H1 (cell line): Measurements from ENCODE around the gene VMP1. TPM values are rescaled to one million over a fixed set of nuclear protein-coding genes. Genes with fewer than 3 reads are reported as not detected.

Experiments
- CTCF ChIA-PET: fragments of 300-600 bp; sonication (Branson Sonifier 250); formaldehyde crosslinking; loops from one replicate; lab custom pipeline; 2021; ENCODE audit not compliant: partially characterized antibody; lab: Charles Lee
- POLR2A ChIA-PET: fragments of 300-600 bp; sonication (Branson Sonifier 250); formaldehyde crosslinking; loops from one replicate; lab custom pipeline; 2021; ENCODE audit warnings: inconsistent platforms; ENCODE audit not compliant: partially characterized antibody; lab: Charles Lee
- DNase-seq, 2 experiments: peaks; one replicate each; pipeline versions ENCODE4 v3.0.0 to v3.0.0-alpha.2; 2010 to 2022; ENCODE audit warnings: low spot score in 2 of 2, low read depth in 1 of 2, mixed read lengths in 1 of 2
- FAIRE-seq: peaks from 2 replicates; lab custom pipeline; 2011; peaks lifted over from hg19 to GRCh38; lab: Jason Lieb, UNC
- H2AFZ ChIP-seq: 2 replicates; pipeline ENCODE4 v1.8.1; 2012; ENCODE audit warnings: low read length, inconsistent platforms
- H2AK5ac ChIP-seq: 2 replicates; pipeline ENCODE4 v1.6.1; 2013; ENCODE audit warnings: low read depth, low read length
- H2BK120ac ChIP-seq: replicated peaks from 2 replicates; pipeline ENCODE3; 2013; ENCODE audit warnings: low read depth, low read length, inconsistent platforms
- H2BK12ac ChIP-seq: 2 replicates; pipeline ENCODE4 v1.6.1; 2013; ENCODE audit warnings: low read depth, low read length
- H2BK15ac ChIP-seq: 2 replicates; pipeline ENCODE4 v1.6.1; 2013; ENCODE audit warnings: low read length
- H2BK20ac ChIP-seq: 2 replicates; pipeline ENCODE4 v1.6.1; 2013; ENCODE audit warnings: low read length
- H2BK5ac ChIP-seq: 2 replicates; pipeline ENCODE4 v1.6.1; 2013; ENCODE audit warnings: low read depth, low read length
- H3K14ac ChIP-seq: 2 replicates; pipeline ENCODE4 v1.6.1; 2013; ENCODE audit warnings: inconsistent platforms; ENCODE audit not compliant: insufficient read length
- H3K18ac ChIP-seq: 2 replicates; pipeline ENCODE4 v1.6.1; 2013; ENCODE audit warnings: low read length; ENCODE audit errors: extremely low read depth
- H3K23ac ChIP-seq: 2 replicates; pipeline ENCODE4 v1.6.1; 2013; ENCODE audit warnings: inconsistent platforms; ENCODE audit not compliant: insufficient read length
- H3K23me2 ChIP-seq: 2 replicates; pipeline ENCODE4 v1.6.1; 2013; ENCODE audit warnings: low read depth, low read length
- H3K27ac ChIP-seq: 2 replicates; pipeline ENCODE4 v1.6.1; 2011; ENCODE audit warnings: low read depth, low read length, inconsistent platforms
- H3K27me3 ChIP-seq, 4 experiments: replicated peaks in 1 of 4; 1 replicate in 1 of 4; 2 replicates in 3 of 4; pipeline versions ENCODE4 v1.6.1 to v1.8.1; 2011 to 2013; ENCODE audit warnings: low read length in 3 of 4, mild to moderate bottlenecking in 3 of 4, inconsistent platforms in 2 of 4, mixed read lengths in 2 of 4, moderate library complexity in 1 of 4; ENCODE audit not compliant: control insufficient read depth in 3 of 4, insufficient read depth in 3 of 4; ENCODE audit errors: extremely low read depth in 1 of 4
- H3K36me3 ChIP-seq, 4 experiments: 2 replicates each; pipeline versions ENCODE4 v1.6.1 to v1.8.1; 2011 to 2013; ENCODE audit warnings: mild to moderate bottlenecking in 4 of 4, low read length in 3 of 4, moderate library complexity in 2 of 4, control low read depth in 1 of 4, inconsistent platforms in 1 of 4; ENCODE audit not compliant: insufficient read depth in 4 of 4, control insufficient read depth in 2 of 4
- H3K4ac ChIP-seq: replicated peaks from 2 replicates; pipeline ENCODE3; 2013; ENCODE audit warnings: low read length, low read depth, mixed read lengths, inconsistent platforms; ENCODE audit not compliant: insufficient read length
- H3K4me1 ChIP-seq, 4 experiments: replicated peaks in 1 of 4; 1 replicate in 1 of 4; 2 replicates in 3 of 4; pipeline versions ENCODE4 v1.6.1 to v1.8.1; 2011 to 2013; ENCODE audit warnings: low read length in 3 of 4, inconsistent platforms in 2 of 4, mixed read lengths in 1 of 4; ENCODE audit not compliant: insufficient read depth in 4 of 4, control insufficient read depth in 3 of 4
- H3K4me2 ChIP-seq, 2 experiments: 2 replicates each; pipeline versions ENCODE4 v1.6.1 to v1.8.1; 2011 to 2013; ENCODE audit warnings: low read depth in 2 of 2, low read length in 2 of 2, control low read depth in 1 of 2, inconsistent platforms in 1 of 2, mild to moderate bottlenecking in 1 of 2; ENCODE audit not compliant: insufficient read depth in 1 of 2
- H3K4me3 ChIP-seq, 4 experiments: fragments of 200-600, 300-600 bp in 1 of 4; sonication (generic), shearing (Covaris generic), sonication (Bioruptor Twin) in 1 of 4; 2 replicates each; pipeline versions ENCODE4 v1.5.1 to v1.8.1; 2011 to 2016; ENCODE audit warnings: low read length in 4 of 4, low read depth in 3 of 4, control low read depth in 2 of 4, inconsistent platforms in 2 of 4, mild to moderate bottlenecking in 2 of 4, mixed read lengths in 1 of 4, moderate library complexity in 1 of 4; ENCODE audit not compliant: insufficient read depth in 2 of 4; ENCODE audit errors: extremely low read depth in 1 of 4
- H3K56ac ChIP-seq: replicated peaks from 2 replicates; pipeline ENCODE3; 2013; ENCODE audit warnings: low read depth, mild to moderate bottlenecking, mixed read lengths, low read length, inconsistent platforms; ENCODE audit not compliant: insufficient read length
- H3K79me1 ChIP-seq: 2 replicates; pipeline ENCODE4 v1.6.1; 2013; ENCODE audit warnings: low read depth, low read length, control low read depth
- H3K79me2 ChIP-seq, 2 experiments: 2 replicates each; pipeline versions ENCODE4 v1.6.1 to v1.8.1; 2012 to 2013; ENCODE audit warnings: low read length in 2 of 2, mild to moderate bottlenecking in 2 of 2, inconsistent platforms in 1 of 2; ENCODE audit not compliant: insufficient read depth in 2 of 2, control insufficient read depth in 1 of 2
- H3K9ac ChIP-seq, 4 experiments: replicated peaks in 1 of 4; 1 replicate in 1 of 4; 2 replicates in 3 of 4; pipeline versions ENCODE4 v1.6.1 to v1.8.1; 2011 to 2013; ENCODE audit warnings: low read depth in 3 of 4, low read length in 3 of 4, control low read depth in 2 of 4, mild to moderate bottlenecking in 2 of 4, moderate library complexity in 2 of 4, inconsistent platforms in 1 of 4; ENCODE audit errors: extremely low read depth in 1 of 4
- H3K9me3 ChIP-seq, 2 experiments: 2 replicates each; pipeline versions ENCODE4 v1.6.1 to v1.8.1; 2012 to 2013; ENCODE audit warnings: mild to moderate bottlenecking in 2 of 2, moderate library complexity in 2 of 2, control low read depth in 1 of 2, inconsistent platforms in 1 of 2, low read depth in 1 of 2, low read length in 1 of 2, mixed read lengths in 1 of 2; ENCODE audit not compliant: insufficient read depth in 2 of 2
- H4K20me1 ChIP-seq, 2 experiments: replicated peaks in 1 of 2; 2 replicates each; pipeline versions ENCODE3 to v1.8.1; 2011 to 2013; ENCODE audit warnings: inconsistent platforms in 2 of 2, low read length in 2 of 2, mild to moderate bottlenecking in 1 of 2; ENCODE audit not compliant: insufficient read depth in 2 of 2, control insufficient read depth in 1 of 2
- H4K5ac ChIP-seq: 2 replicates; pipeline ENCODE4 v1.6.1; 2013; ENCODE audit warnings: low read length, low read depth, mixed read lengths, inconsistent platforms; ENCODE audit not compliant: insufficient read length
- H4K8ac ChIP-seq: 2 replicates; pipeline ENCODE4 v1.8.0; 2013; ENCODE audit warnings: mild to moderate bottlenecking, moderate library complexity, low read length, inconsistent platforms; ENCODE audit not compliant: insufficient read depth; ENCODE audit errors: extremely low read depth
- H4K91ac ChIP-seq: replicated peaks from 2 replicates; pipeline ENCODE3; 2013; ENCODE audit warnings: low read length, mixed read lengths, inconsistent platforms; ENCODE audit not compliant: insufficient read length
- WGBS, 2 experiments: shearing (Covaris generic) in 1 of 2; methylation state at CpG; one replicate each; pipeline versions ENCODE4 v1.1.6 to v1.1.7; 2013 to 2015; ENCODE audit warnings: low lambda C conversion rate in 2 of 2, mixed read lengths in 2 of 2, inconsistent platforms in 1 of 2, low coverage in 1 of 2, missing lambda C conversion rate in 1 of 2; ENCODE audit not compliant: insufficient replicate concordance in 2 of 2, insufficient coverage in 1 of 2, insufficient read length in 1 of 2; ENCODE audit errors: extremely low coverage in 1 of 2, missing lambda C conversion rate in 1 of 2; 5-methylcytosine and 5-hydroxymethylcytosine counted together
- polyA plus RNA-seq, 7 experiments: library from polyadenylated mRNA; depleted of rRNA in 3 of 7; stranded (reverse) in 5 of 7; unstranded in 2 of 7; fragments of >200 nt in 5 of 7; fragments of 200-250 nt in 2 of 7; gene quantifications; 1 replicate in 5 of 7; 2 replicates in 1 of 7; 4 replicates in 1 of 7; pipeline versions ENCODE4 v1.2.1 to v1.2.3, GENCODE V29; 2011 to 2013; ENCODE audit warnings: missing spikeins in 2 of 7, mixed read lengths in 2 of 7
- total RNA-seq: library from RNA; stranded (reverse); fragmentation: NEBNext Ultra II Directional; extraction: Animal tissue kit (Norgen Biotek cat#: 25700); gene quantifications from 2 replicates; pipeline ENCODE4 v1.2.1, GENCODE V29; 2021

The VMP1 gene
- total and polyA plus RNA-seq, 2 of the 8 experiments (the other 6 are each of a cell fraction or from before 2014, with no cell fraction given), result 45.0 to 92.7 TPM

- Histone ChIP-seq H2BK5ac (no peak overlapping the region), H3K27me3 (no peaks in the 10 kb centered on the region), H3K56ac (no peak overlapping the region), H3K79me1 (no peaks in the 10 kb centered on the region), H2BK12ac (no peak overlapping the region), H3K14ac (no peak overlapping the region), H3K4me3 (no peak overlapping the region), H3K23ac (no peak overlapping the region), H2BK20ac (no peak overlapping the region), H3K4me1 (no peaks in the 10 kb centered on the region), H3K4me2 (no peak overlapping the region), H2AK5ac (no peak overlapping the region), H3K79me2 (no peaks in the 10 kb centered on the region), H3K27ac (no peak overlapping the region), H2AFZ (no peak overlapping the region), H4K8ac (no peak overlapping the region), H4K20me1 (no peaks in the 10 kb centered on the region), H3K4ac (no peak overlapping the region), H2BK120ac (no peak overlapping the region), H3K36me3 (peaks cover 0 to 9% (median under 1%) of the 10 kb centered on the region in 4 experiments; a peak in 4 of 8 replicates), H4K5ac (no peak overlapping the region), H4K91ac (no peak overlapping the region), H3K9me3 (no peaks in the 10 kb centered on the region), H3K18ac (no peak overlapping the region), H3K23me2 (no peaks in the 10 kb centered on the region), H2BK15ac (no peak overlapping the region), H3K9ac (no peak overlapping the region)
- FAIRE-seq (no peak), DNase-seq (no peak)
- POLR2A ChIA-PET, result no interaction called here
- 94% methylated on average over 1 of the region's 1 CpG; no CpG with 5 or more reads in 1 of the 2 experiments for WGBS, 2 experiments
- CTCF ChIA-PET, result no interaction called here
Measured at GRCh38 chr17:59776577-59776976, 69.1 kb downstream of the VMP1 start.
